Transverse colon (tissue), 4 donors: ENCODE measurements around the gene PADI4. TPM values are rescaled to one million over a fixed set of nuclear protein-coding genes. Genes with fewer than 3 reads are reported as not detected.

Experiments
- DNase-seq: peaks from one replicate; pipeline ENCODE4 v3.0.0-alpha.2; 2019
- H3K27ac ChIP-seq, 4 donors: fragments of 200-600 bp; sonication (generic); 2 replicates each; pipeline ENCODE4 v1.5.1; 2016 to 2018; ENCODE audit warnings: inconsistent platforms in 4 of 4
- H3K27me3 ChIP-seq: fragments of 200-600 bp; sonication (generic); 2 replicates; pipeline ENCODE4 v1.5.1; 2017; ENCODE audit warnings: inconsistent platforms
- H3K36me3 ChIP-seq, 4 donors: fragments of 200-600 bp; sonication (generic); 2 replicates each; pipeline ENCODE4 v1.5.1; 2017 to 2019; ENCODE audit warnings: inconsistent platforms in 4 of 4
- H3K4me1 ChIP-seq, 4 donors: fragments of 200-600 bp; sonication (generic); 2 replicates each; pipeline ENCODE4 v1.5.1; 2017 to 2020; ENCODE audit warnings: inconsistent platforms in 4 of 4
- H3K4me3 ChIP-seq, 4 donors: fragments of 200-600 bp; sonication (generic); 1 replicate in 1 of 4; 2 replicates in 3 of 4; pipeline versions ENCODE4 v1.5.1 to v1.6.1; 2017 to 2019; ENCODE audit warnings: inconsistent platforms in 4 of 4
- H3K9me3 ChIP-seq, 2 donors: fragments of 200-600 bp; sonication (generic); 2 replicates each; pipeline ENCODE4 v1.5.1; 2017 to 2019; ENCODE audit warnings: inconsistent platforms in 2 of 2
- CTCF ChIP-seq, 5 experiments: fragments of 200-600 bp in 3 of 5; fragments of 450-650 bp in 2 of 5; sonication (generic) in 3 of 5; IDR thresholded peaks; 1 replicate in 2 of 5; 2 replicates in 3 of 5; pipeline ENCODE4 v1.5.1; 2016 to 2017; ENCODE audit warnings: antibody characterized with exemption in 5 of 5, inconsistent platforms in 3 of 5, mild to moderate bottlenecking in 2 of 5, moderate library complexity in 1 of 5
- EP300 ChIP-seq: sonication (generic); formaldehyde crosslinking; IDR thresholded peaks from one replicate; pipeline ENCODE4 v1.6.1; 2017; ENCODE audit warnings: antibody characterized with exemption, low read depth
- POLR2A ChIP-seq: fragments of 450-650 bp; IDR thresholded peaks from one replicate; pipeline ENCODE4 v1.6.1; 2016; ENCODE audit warnings: antibody characterized with exemption, mild to moderate bottlenecking, moderate library complexity
- POLR2AphosphoS5 ChIP-seq, 3 donors: sonication (generic); formaldehyde crosslinking; IDR thresholded peaks; one replicate each; pipeline ENCODE4 v1.6.1; 2016; ENCODE audit warnings: antibody characterized with exemption in 3 of 3
- WGBS, 2 donors: methylation state at CpG; one replicate each; pipeline ENCODE4 v1.1.5; 2018; ENCODE audit warnings: low coverage in 1 of 2; 5-methylcytosine and 5-hydroxymethylcytosine counted together
- in situ Hi-C, 4 donors: fragments of 200-750 bp; cut with MboI; loops; one replicate each; pipeline versions ENCODE4 v1.15.0 to v1.15.1; 2017; ENCODE audit warnings: low sequenced_read_pairs in 3 of 4, low pct_ligation_motif_present in 1 of 4, low pct_unique_long_range_greater_than_20kb in 1 of 4
- intact Hi-C: fragments of 100-400 bp; cut with DNase I; formaldehyde crosslinking; loops from one replicate; pipeline ENCODE4 v1.15.1; 2023; ENCODE audit warnings: low total_unique reads
- total RNA-seq, 4 donors: library from RNA; depleted of rRNA; stranded (reverse); fragments of >200 nt; gene quantifications; one replicate each; pipeline ENCODE4 v1.1.0, GENCODE V29; 2016

PADI4 gene
- total RNA-seq, 4 donors from 2014 or later: not detected

GRCh38 chr1:17371896-17372295 is 63.9 kb downstream of the PADI4 start, which contains the start of gene PADI6:
Gene PADI6, plus strand, starts transcription at chr1:17372196. Its CDS starts 50 bp downstream, at chr1:17372246.
- H3K9me3 ChIP-seq: no peaks in the 10 kb centered on the region
- H3K4me1 ChIP-seq: no peaks in the 10 kb centered on the region
- no peak within 1 kb of the TSS for H3K27ac ChIP-seq
- intact Hi-C loops (no loop called here), in situ Hi-C loops (no loop called here)
- peaks cover 7% of the 10 kb centered on the region for H3K27me3 ChIP-seq
- no peaks in the 10 kb centered on the region for H3K36me3 ChIP-seq
- no peak for DNase-seq
- no peak for TF ChIP-seq POLR2A
- no peak for TF ChIP-seq CTCF (IDR thresholded peaks at IDR 0.05)
- TF ChIP-seq POLR2AphosphoS5 (IDR thresholded peaks at IDR 0.05): no peak
- TF ChIP-seq EP300: no peak
- no peak within 1 kb of the TSS for H3K4me3 ChIP-seq
- WGBS, 2 donors: 60% methylated on average over 7 of the region's 7 CpGs; no CpG with 5 or more reads in 1 of the 2 donors

GRCh38 chr1:17372955-17373354 is 65.0 kb downstream of the PADI4 start:
- H3K27ac ChIP-seq: no peak overlapping the region
- WGBS, 2 donors: 80% methylated on average over 18 of the region's 18 CpGs; no CpG with 5 or more reads in 1 of the 2 donors
- intact Hi-C loops: no loop called here
- peaks cover 14% of the 10 kb centered on the region for H3K27me3 ChIP-seq
- no peaks in the 10 kb centered on the region for H3K9me3 ChIP-seq
- H3K4me1 ChIP-seq: no peaks in the 10 kb centered on the region
- no peak for TF ChIP-seq CTCF (IDR thresholded peaks at IDR 0.05)
- TF ChIP-seq POLR2AphosphoS5 (IDR thresholded peaks at IDR 0.05): no peak
- no peak for TF ChIP-seq EP300
- TF ChIP-seq POLR2A: no peak
- DNase-seq: no peak
- no peaks in the 10 kb centered on the region for H3K36me3 ChIP-seq
- H3K4me3 ChIP-seq: no peak overlapping the region
- in situ Hi-C loops: no loop called here

- H3K27ac ChIP-seq: no peak overlapping the region
- no peaks in the 10 kb centered on the region for H3K9me3 ChIP-seq
- intact Hi-C loops: no loop called here
- no peaks in the 10 kb centered on the region for H3K36me3 ChIP-seq
- in situ Hi-C loops: no loop called here
- H3K27me3 ChIP-seq: peaks cover 21% of the 10 kb centered on the region
- no peak for DNase-seq
- WGBS, 2 donors: 84 to 86% methylated on average over 4 to 10 of the region's 10 CpGs
- no peaks in the 10 kb centered on the region for H3K4me1 ChIP-seq
- TF ChIP-seq CTCF (IDR thresholded peaks at IDR 0.05): no peak
- no peak for TF ChIP-seq POLR2AphosphoS5 (IDR thresholded peaks at IDR 0.05)
- TF ChIP-seq EP300: no peak
- no peak for TF ChIP-seq POLR2A
- no peak overlapping the region for H3K4me3 ChIP-seq
Observed at GRCh38 chr1:17375651-17376050, 67.7 kb downstream of the PADI4 start.

- Histone ChIP-seq H3K36me3 (no peaks in the 10 kb centered on the region), H3K9me3 (no peaks in the 10 kb centered on the region), H3K27ac (no peak overlapping the region), H3K4me3 (no peak overlapping the region), H3K4me1 (no peaks in the 10 kb centered on the region), H3K27me3 (peaks cover 21% of the 10 kb centered on the region)
- no peak for DNase-seq
- intact Hi-C loops: no loop called here
- no peak for TF ChIP-seq POLR2AphosphoS5 (IDR thresholded peaks at IDR 0.05)
- TF ChIP-seq CTCF (IDR thresholded peaks at IDR 0.05): no peak
- TF ChIP-seq POLR2A: no peak
- TF ChIP-seq EP300: no peak
- in situ Hi-C loops: no loop called here
- 27 to 34% methylated on average over 7 to 16 of the region's 16 CpGs for WGBS, 2 donors
Observed at GRCh38 chr1:17377325-17377953, 69.4 kb downstream of the PADI4 start.
